G401 (cell line): Measurements from ENCODE around the gene KLF3. TPM values are rescaled to one million over a fixed set of nuclear protein-coding genes. Genes with fewer than 3 reads are reported as not detected.
A peak's percentile ranks its signal among the peaks of the same experiment; 100 is the strongest.

Experiments used
- DNase-seq: peaks from one replicate; pipeline ENCODE4 v3.0.0-alpha.2; 2015; ENCODE audit warnings: low spot score
- in situ Hi-C: cut with HindIII; loops from 2 replicates; pipeline ENCODE4 v1.10.0; 2016; ENCODE audit warnings: low sequenced_read_pairs, mixed read lengths
- total RNA-seq: library from RNA; depleted of rRNA; stranded (reverse); fragments of >200 nt; shearing (Covaris generic); gene quantifications from 2 replicates; pipeline ENCODE4 v1.2.3, GENCODE V29; 2014

KLF3 gene
- total RNA-seq, 1 experiment from 2014 or later: 5.1 TPM

DNA sequence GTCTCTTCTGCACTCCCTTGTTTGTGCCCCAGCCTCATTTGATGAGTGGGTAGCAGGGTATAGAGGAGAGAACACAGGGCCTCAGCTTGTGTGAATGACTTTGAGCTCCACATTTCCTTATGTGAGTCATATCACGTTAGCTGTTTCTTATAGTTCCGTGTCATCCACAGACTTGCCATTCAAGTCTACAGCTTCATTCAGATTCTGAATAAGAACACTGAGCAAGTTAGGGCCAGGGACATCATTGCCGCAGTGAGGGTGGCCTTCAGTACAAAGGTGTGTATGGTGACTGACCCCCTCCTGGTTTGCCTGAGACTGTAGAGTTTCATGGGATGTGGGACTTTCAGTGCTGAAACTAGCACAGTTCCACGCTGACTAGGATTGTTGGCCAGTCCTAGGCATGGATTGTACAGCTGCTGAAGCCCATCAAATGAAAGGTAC is 23.6 kb downstream of the KLF3 start:
- in situ Hi-C loops: no loop called here
- no peak for DNase-seq

DNA sequence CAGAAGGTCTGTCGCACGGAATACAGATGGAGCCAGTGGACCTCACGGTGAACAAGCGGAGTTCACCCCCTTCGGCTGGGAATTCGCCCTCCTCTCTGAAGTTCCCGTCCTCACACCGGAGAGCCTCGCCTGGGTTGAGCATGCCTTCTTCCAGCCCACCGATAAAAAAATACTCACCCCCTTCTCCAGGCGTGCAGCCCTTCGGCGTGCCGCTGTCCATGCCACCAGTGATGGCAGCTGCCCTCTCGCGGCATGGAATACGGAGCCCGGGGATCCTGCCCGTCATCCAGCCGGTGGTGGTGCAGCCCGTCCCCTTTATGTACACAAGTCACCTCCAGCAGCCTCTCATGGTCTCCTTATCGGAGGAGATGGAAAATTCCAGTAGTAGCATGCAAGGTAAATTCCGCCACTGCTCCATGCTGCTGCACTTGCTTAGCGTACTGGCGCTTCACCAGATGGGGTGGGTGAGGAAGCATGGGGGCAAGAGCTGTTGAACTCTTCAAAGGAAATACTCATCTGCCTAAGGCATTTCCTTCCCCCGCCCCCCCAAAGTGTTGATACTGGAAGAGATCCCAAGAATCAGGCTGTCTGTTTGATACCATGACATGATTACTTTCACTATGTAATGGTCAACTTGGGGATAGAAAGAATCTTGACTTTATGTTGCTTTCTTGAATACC is 24.8 kb downstream of the KLF3 start:
- DNase-seq: no peak
- in situ Hi-C loops: no loop called here

DNA sequence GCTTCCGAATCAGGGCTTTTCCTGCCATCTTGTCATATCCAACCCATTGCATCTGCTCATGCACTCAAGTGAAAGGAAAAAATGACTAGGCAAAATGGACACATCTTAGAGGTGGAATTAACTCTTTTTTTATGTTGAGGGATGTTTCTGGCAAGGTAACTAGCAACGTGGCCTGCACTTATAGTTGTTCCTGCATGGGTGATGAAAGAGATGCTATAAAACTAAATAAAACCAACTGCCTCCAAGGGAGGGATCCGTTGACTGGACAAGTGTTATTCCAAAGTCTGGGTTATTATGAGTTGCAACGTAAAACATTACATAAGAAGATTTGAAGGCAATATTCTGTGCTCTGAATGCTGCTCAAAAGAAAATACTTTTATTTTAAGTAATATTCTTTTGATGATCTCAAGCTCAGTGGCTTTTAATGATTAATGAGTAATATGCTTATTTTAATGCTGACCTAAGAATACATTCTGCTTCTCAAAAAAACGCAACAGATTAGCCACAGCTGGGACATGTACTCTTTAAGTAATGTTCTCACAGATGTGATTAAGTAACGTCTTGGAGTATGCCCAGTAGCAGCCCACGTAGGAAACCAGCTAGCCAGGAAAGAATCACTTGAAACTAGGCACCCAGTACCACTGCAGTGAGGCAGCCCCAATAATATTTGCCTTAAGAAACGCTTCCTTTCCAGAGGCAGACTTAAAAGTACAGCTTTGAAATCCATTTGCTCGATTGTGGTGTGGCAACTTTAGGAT is 27.4 kb downstream of the KLF3 start:
- in situ Hi-C loops: no loop called here
- no peak for DNase-seq

DNA sequence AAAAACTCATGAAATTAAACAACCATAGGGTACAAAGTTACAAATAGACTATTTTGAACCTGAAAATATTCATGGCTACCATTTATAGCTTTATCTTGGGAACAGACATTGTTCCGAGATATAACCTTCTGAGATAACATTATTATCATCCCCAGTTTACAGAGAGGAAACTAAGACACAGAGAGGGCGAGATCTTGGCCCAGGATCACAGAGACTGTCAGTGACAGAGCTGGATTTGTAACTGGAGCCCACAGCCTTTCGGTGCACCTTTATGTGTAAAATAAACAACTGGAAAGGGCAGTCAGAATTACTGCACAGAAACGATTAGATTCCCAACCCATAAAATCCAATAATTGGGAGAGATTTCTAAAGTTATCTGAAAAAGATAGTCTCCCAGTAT is 28.4 kb downstream of the KLF3 start:
- in situ Hi-C loops: no loop called here
- no peak for DNase-seq

DNA sequence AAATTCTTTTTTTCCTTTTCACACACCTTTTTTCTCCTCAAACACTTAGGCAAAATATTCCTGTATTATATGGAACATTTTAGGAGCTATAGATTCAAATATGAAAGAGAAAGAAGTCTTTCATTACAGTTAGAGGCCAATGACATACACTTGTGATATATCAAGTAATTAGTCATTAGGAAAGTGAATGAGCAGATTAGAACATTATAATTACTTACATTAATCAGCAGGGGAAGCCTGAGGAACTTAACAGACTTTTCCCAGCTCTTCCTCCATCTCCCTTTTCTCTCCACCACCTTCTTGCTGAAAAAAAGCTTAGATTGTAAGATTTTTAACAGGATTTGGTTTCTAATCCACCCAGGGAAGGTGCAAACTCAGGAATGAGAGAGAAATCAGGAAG is 29.6 kb downstream of the KLF3 start:
- DNase-seq: no peak
- in situ Hi-C loops: no loop called here

DNA sequence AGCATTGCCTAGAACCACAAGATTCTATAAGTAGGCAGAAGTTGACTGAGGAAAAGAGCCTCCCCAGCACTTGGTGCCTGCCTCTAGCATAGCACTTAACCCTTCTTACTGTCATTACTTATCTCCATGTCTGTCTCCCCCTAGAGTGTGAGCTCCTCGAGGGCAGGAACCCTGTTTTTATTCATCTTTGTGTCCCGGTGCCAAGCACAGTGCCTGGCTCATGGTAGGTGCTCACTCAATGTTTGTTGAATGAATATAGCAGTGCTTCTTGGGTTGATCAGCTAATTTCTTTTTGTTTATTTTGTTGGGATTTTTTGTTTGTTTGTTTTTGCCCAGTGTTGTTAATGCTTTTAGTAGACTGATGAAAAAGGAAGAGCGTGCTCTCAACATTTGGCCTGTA is 30.3 kb downstream of the KLF3 start:
- no peak for DNase-seq
- in situ Hi-C loops: no loop called here

DNA sequence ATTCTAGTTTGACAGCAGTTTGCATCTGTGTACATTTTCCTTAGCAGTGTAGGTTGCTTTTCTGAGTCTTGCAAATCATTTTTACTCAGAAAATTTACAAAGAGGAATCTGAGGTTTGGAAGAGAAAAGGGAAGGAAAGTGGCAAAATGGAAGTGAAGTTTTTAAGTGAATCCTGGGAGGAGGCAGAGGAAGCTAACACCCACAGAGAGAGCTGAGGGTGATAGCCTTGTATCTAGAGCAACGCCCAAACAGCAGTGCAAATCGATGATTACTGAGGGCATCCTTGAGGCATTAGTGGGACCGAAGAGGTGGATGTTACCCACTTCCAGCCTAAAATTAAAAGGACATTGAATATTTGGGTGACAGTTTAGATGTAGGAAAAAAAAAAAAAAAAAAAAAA is 31.8 kb downstream of the KLF3 start:
- in situ Hi-C loops: no loop called here
- DNase-seq: no peak

DNA sequence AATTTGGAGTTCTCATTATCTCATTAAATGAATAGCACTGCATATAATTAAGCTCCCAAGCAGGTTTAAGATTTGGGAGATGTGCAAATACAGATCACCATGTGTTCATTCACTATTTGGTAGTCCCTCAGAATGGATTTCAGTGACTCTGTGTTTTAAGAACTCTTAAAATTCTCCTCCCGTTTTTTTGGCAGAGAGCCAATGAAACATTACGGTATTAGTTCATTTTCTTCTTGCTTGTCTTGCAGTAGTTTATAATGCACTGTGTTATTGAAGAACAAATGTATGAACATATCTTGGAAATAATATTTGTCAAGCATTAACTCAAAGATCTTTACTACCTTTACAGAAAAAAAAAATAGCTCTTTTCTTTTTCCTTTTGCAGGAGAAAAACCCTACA is 32.7 kb downstream of the KLF3 start:
- in situ Hi-C loops: no loop called here
- peak; percentile 13 for DNase-seq

DNA sequence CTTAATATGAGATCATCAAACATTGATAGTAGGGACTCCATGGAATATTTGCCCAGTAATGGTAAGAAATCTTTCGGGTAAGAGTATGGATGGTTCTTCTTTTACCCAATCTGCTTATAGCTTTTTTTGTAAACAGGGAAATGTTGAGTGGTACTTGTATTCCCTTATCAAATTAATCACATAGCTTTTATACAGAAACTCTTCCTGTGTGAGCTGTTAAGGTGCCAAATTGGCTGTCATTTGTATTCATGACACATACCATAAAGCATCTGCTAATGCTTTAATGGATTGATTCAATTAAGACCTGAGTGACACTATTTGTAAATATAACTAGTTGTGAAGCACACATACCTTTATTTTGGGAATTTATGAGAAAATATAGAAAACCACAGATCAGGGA is 34.2 kb downstream of the KLF3 start:
- in situ Hi-C loops: no loop called here
- no peak for DNase-seq

DNA sequence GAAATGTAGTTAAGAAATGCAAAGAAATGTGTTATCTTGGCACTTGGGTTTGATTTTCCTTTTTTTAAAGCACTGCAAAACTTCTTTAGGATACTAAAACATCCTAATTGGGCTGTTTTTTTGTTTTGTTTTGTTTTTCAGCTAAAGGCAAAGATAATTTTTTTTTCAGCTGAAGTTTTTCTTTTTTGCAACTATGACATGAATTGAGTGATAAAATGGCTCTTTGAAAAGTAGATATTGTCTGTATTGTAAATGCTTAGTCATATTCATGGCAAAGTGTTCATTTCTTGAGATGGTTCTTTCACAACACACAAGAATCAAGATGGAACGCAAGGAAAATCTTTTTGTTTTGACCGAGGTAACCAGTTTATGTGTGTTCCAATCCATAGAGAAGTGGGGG is 35.1 kb downstream of the KLF3 start:
- DNase-seq: no peak
- in situ Hi-C loops: no loop called here

DNA sequence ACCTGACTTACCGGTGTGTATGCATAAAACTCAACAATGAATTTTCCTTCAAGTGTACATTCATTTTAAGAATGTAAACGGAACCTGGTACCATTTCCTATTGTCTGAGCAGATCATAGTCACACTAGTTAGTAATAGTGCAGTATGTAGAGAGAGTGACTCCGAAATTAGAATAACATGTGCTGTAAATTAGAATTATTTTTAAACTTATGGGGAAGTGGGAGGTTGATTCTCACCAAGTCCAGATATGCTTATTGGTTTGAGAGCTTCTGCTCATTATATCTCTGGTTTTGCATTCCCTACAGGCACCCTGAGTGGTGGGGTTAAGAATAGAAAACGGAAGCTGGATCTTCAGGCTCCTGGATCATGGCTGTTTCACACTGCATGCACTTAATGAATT is 39.6 kb downstream of the KLF3 start:
- in situ Hi-C loops: no loop called here
- no peak for DNase-seq

DNA sequence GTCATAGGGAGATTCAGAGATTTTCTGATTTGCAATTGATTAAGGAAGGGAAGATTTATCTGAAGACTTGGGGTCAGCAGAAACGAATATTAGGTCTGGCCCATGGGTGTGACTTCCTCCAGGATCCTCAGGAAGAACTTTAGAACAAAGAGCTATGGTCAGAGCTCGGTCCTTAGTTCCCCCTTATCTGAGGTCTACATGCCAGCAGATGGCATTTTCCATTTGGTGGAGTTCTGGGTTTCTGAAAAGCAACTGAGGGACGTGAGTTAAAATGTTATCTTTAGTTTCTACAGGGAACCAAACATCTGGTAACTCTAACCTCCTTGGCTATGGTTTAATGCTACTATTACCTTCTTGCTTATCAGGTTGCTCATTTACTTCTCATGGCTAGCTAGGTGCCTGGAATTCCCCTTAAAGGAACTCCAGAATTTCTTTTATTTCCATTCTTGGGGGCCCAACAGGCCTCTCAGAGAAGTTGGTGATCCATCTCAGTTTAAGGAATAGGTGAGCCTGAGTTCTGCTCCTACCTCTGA is 40.7 kb downstream of the KLF3 start:
- in situ Hi-C loops: no loop called here
- no peak for DNase-seq

DNA sequence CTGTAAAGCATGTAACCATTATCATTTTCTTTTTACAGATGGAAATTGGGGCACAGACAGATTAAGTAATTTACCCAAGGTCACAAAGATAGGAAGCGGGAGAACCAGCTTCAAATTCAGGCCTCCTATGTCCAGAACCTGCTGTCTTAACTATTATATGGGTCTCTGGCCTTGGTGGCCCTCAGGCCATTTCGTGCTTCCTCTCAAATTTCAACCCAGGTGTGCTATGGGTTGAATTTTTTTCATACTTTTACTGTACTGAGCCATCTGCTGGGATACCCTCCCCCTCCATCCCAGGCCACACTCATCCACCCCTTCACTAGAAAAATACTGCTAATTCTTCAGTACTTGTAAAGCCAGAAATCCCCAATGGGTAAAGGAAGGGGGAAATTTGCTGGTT is 42.3 kb downstream of the KLF3 start:
- DNase-seq: no peak
- in situ Hi-C loops: no loop called here

DNA sequence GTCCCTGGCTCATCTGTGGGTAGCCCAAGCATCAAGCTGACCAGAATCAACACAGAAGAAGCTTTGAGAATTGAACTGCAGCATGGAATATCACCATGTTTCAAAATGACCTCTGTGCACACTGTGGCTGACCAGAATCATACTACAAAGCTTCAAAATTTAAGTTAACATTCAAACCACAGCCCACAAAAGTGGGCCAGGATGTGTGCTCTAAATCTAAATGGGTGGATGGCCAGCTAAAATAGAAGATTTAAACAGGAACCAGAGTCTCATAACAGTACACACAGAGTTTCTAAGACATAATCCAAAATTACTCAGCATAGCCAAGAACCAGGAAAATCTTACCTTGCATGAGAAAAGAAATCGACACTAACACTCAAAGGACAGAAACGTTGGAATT is 46.1 kb downstream of the KLF3 start:
- in situ Hi-C loops: no loop called here
- no peak for DNase-seq

DNA sequence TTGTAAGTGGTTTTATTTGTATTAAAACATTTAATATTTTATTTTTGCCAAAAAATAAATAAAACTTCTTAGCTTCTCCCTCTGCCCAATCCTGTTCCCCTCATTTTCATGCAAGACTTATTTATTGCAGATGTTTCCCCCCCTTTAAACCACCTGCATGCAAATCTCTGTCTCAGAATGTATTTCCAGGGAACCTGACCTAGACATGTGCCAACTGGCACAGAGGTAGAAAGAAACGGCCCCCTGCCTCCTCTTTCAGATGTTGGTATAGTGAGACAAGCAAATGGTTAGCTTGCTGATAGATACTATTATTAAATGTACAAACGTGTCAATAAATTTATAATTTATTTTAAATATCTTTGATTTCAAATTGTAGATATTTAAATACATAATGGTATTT is 47.1 kb downstream of the KLF3 start:
- DNase-seq: no peak
- in situ Hi-C loops: no loop called here

DNA sequence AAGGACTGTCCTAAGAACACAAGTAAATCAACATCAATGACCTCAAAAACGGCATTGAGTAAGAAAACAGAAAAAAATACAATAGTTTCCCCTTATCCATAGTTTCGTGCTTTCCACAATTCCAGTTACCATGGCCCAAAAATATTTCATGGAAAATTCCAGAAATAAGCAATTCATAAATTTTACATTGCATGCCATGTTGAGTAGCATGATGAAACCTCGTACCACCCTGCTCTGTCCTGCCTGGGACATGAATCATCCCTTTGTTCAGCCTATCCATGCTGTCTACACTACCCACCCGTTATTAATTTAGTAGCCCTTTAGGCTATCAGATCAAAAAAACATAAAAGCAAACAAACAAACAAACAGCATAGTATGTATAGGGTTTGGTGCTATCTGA is 51.1 kb downstream of the KLF3 start:
- in situ Hi-C loops: no loop called here
- DNase-seq: no peak

DNA sequence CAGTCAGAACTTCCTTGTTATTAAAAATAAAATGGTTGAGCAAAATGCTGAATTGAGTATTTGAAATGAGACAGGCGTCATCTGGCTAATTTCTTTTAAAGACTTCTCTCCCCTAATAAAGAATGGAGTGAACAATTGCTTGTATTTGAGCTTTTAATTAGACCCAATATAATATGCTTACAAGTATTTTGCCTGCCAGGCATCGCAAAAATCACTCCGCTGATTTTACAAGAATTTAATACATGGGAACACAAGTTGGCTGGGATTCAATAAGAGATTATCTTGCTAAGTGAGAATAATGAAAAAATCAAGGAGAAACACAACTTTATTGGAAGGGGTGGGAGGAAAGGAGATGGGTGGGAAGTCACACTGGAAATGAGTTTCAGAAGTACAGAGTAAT is 52.3 kb downstream of the KLF3 start:
- in situ Hi-C loops: no loop called here
- no peak for DNase-seq

DNA sequence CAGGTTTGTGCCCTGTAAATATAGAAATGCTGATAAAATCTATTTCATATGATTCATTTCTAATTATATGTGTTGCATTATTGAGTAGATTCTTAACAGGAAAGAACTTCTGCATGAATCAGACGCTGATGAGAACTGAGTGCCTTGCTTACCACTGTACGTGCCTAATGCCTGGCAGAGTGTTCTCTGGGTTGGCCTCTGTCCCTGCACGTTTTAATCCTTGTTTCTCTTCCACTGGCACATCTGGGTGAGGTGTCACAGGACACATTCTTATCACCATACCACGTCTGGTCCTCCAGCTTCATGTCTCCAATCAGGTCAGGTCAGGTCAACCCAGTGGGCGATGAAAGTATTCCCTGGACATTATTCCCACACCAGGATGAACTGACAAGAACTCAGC is 53.6 kb downstream of the KLF3 start:
- in situ Hi-C loops: no loop called here
- no peak for DNase-seq

DNA sequence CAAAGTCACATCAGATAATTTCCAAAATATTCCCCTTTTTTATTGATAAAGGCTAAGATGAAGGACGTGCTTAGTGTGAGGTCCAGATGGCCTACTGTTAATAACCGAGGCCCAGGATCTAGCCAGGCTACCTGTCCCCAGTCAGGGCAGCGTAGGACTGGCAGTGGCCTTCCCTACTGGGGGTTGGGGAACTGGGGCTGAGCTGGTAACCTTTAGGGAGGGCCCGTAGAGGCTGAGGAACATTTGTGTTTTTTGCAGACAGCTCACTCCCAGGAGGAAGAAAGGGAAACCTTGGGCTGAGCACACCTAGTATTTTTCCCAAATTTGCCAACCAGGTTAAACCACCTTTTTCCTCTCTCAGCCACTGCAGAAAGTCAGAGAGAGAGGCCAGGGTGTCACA is 59.1 kb downstream of the KLF3 start:
- in situ Hi-C loops: no loop called here
- DNase-seq: no peak

DNA sequence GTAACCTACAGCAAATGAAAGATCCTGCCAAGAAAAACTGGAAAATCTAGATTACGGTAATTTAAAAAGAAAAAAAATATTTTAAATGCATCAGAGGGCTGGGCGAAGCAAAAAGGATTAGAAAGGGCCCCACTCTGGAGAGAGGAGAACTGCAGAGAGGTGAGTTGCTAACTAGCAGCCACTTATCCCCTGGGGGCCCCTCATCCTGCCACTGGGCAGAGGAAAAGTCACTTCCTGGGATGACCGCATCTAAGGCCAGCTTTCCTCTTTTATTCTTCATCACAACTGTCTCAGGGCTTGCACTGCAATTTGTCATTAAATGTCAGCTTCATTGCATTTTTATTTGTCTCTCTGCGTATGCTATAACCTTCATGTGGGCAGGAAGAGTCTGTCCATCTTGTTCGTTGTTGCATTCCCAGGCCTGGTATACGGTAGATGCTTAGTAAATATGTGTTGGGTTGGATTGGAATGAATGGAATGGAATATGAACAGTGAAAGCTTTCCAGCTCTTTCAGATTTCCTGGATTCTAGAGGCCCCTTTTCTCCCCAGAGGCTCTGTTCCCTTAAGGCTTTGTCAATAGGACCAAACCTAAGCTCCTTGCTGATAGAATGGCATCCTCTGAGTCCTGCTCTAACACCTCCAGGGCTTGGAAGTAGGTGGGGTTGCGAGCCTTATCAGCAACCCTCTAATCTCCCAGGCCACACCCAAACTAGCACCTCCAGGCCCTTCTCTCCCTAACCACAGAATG is 59.9 kb downstream of the KLF3 start:
- no peak for DNase-seq
- in situ Hi-C loops: no loop called here
